Measurements from ENCODE around the gene EFHD1.

Gene EFHD1

DNA sequence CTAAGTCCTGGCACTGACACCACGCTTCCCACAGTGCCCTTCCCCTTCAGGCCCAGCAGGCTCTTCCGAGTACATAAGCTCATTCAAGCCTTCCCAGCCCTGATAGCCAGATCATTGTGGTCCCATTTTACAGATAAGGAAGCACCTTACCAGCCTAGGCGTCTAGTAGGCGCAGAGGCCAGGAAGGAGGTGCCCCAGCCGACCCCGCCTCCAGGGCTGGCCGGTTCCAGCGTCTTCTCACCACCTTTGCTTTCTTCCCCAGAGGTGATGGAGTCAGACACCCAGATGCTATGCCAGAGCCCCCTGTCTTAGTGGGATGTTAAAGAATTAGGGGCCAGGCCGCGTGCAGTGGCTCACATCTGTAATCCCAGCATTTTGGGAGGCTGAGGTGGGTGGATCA lies 28.9 kb upstream of the EFHD1 start:
- Histone ChIP-seq H3K9me3 (ENCODE audit: control insufficient read depth, insufficient read depth, low read length) (no peaks in the 10 kb centered on the region), H3K4me2 (ENCODE audit: low read length) (no peak overlapping the region), H3K27ac (ENCODE audit: low read depth, low read length) (no peak overlapping the region), H3F3A (ENCODE audit: control insufficient read depth, insufficient read depth) (no peaks in the 10 kb centered on the region), H3K79me2 (ENCODE audit: control insufficient read depth, low read length) (no peaks in the 10 kb centered on the region), H3K4me1 (ENCODE audit: control insufficient read depth, low read length) (peaks cover 6% of the 10 kb centered on the region), H3K36me3 (ENCODE audit: control insufficient read depth, low read length) (no peaks in the 10 kb centered on the region), H3K9me2 (replicated peaks; ENCODE audit: control insufficient read depth, low read length) (no peaks in the 10 kb centered on the region), H3K27me3 (ENCODE audit: control insufficient read depth, low read length) (0 out of 2 replicates have a peak, but pooled peaks cover 4% of the 10 kb centered on the region), H3K4me3 (ENCODE audit: low read length) (no peak overlapping the region), H4K20me1 (ENCODE audit: control insufficient read depth, insufficient read depth, low read depth, low read length) (no peaks in the 10 kb centered on the region)
- no peak for TF ChIP-seq EZH2phosphoT487 (IDR thresholded peaks at IDR 0.05; ENCODE audit: borderline replicate concordance, low read length)
- TF ChIP-seq CTCF (IDR thresholded peaks at IDR 0.05; ENCODE audit: low read depth, low read length, poor library complexity, severe bottlenecking) = no peak

GRCh38 chr2:232607011-232607410 lies 26.4 kb upstream of the EFHD1 start:
- no peak overlapping the region for H3K4me3 ChIP-seq (ENCODE audit: low read length)
- no peak overlapping the region for H3K4me2 ChIP-seq (ENCODE audit: low read length)
- peaks cover 6% of the 10 kb centered on the region for H3K4me1 ChIP-seq (ENCODE audit: control insufficient read depth, low read length)
- H3K36me3 ChIP-seq (ENCODE audit: control insufficient read depth, low read length) = no peaks in the 10 kb centered on the region
- H3K27ac ChIP-seq (ENCODE audit: low read depth, low read length) = no peak overlapping the region
- H3K27me3 ChIP-seq (ENCODE audit: control insufficient read depth, low read length) = 0 out of 2 replicates have a peak, but pooled peaks cover 4% of the 10 kb centered on the region
- H3K9me2 ChIP-seq (replicated peaks; ENCODE audit: control insufficient read depth, low read length) = no peaks in the 10 kb centered on the region
- TF ChIP-seq CTCF (IDR thresholded peaks at IDR 0.05; ENCODE audit: low read depth, low read length, poor library complexity, severe bottlenecking) (no peak), EZH2phosphoT487 (IDR thresholded peaks at IDR 0.05; ENCODE audit: borderline replicate concordance, low read length) (no peak)
- no peaks in the 10 kb centered on the region for H3F3A ChIP-seq (ENCODE audit: control insufficient read depth, insufficient read depth)
- H3K79me2 ChIP-seq (ENCODE audit: control insufficient read depth, low read length) = no peaks in the 10 kb centered on the region
- no peaks in the 10 kb centered on the region for H3K9me3 ChIP-seq (ENCODE audit: control insufficient read depth, insufficient read depth, low read length)
- no peaks in the 10 kb centered on the region for H4K20me1 ChIP-seq (ENCODE audit: control insufficient read depth, insufficient read depth, low read depth, low read length)

DNA sequence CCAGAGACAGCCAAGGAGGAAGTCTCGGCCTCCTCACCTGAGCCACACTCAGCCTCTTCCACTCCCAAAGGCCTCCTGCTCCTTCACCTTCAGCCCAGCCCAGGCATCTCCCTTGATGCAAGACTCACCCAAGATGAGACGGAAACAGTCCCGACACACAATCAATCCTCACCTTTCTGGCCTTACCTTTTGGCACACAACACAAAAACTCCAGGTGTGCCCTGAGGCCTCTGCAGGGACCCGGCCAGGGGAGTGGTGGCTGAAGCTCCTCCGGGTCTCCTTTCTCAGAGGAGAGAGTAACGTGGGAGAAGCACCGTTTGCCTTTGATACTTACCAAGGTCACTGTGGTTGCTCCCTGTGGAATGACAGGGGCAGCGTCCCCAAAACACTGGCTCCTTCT lies 23.8 kb upstream of the EFHD1 start:
- TF ChIP-seq EZH2phosphoT487 (IDR thresholded peaks at IDR 0.05; ENCODE audit: borderline replicate concordance, low read length) (no peak), CTCF (IDR thresholded peaks at IDR 0.05; ENCODE audit: low read depth, low read length, poor library complexity, severe bottlenecking) (no peak)
- H3K9me2 ChIP-seq (replicated peaks; ENCODE audit: control insufficient read depth, low read length) = no peaks in the 10 kb centered on the region

More for the DNA sequence above, 23.8 kb upstream of the EFHD1 start:
- no peaks in the 10 kb centered on the region for H3K9me3 ChIP-seq (ENCODE audit: control insufficient read depth, insufficient read depth, low read length)
- H4K20me1 ChIP-seq (ENCODE audit: control insufficient read depth, insufficient read depth, low read depth, low read length) = no peaks in the 10 kb centered on the region
- H3K4me2 ChIP-seq (ENCODE audit: low read length) = no peak overlapping the region
- no peak overlapping the region for H3K4me3 ChIP-seq (ENCODE audit: low read length)
- peaks cover 6% of the 10 kb centered on the region for H3K4me1 ChIP-seq (ENCODE audit: control insufficient read depth, low read length)
- no peaks in the 10 kb centered on the region for H3F3A ChIP-seq (ENCODE audit: control insufficient read depth, insufficient read depth)
- no peaks in the 10 kb centered on the region for H3K27me3 ChIP-seq (ENCODE audit: control insufficient read depth, low read length)
- H3K36me3 ChIP-seq (ENCODE audit: control insufficient read depth, low read length) = no peaks in the 10 kb centered on the region
- H3K27ac ChIP-seq (ENCODE audit: low read depth, low read length) = no peak overlapping the region
- no peaks in the 10 kb centered on the region for H3K79me2 ChIP-seq (ENCODE audit: control insufficient read depth, low read length)

Measured in DOHH2 (cell line).